Measurements from ENCODE around the gene OLIG1. TPM values are rescaled to one million over a fixed set of nuclear protein-coding genes. Genes with fewer than 3 reads are reported as not detected.

OLIG1 gene
- total RNA-seq, 2 donors from 2014 or later: 0.20 TPM; not detected in 1

DNA sequence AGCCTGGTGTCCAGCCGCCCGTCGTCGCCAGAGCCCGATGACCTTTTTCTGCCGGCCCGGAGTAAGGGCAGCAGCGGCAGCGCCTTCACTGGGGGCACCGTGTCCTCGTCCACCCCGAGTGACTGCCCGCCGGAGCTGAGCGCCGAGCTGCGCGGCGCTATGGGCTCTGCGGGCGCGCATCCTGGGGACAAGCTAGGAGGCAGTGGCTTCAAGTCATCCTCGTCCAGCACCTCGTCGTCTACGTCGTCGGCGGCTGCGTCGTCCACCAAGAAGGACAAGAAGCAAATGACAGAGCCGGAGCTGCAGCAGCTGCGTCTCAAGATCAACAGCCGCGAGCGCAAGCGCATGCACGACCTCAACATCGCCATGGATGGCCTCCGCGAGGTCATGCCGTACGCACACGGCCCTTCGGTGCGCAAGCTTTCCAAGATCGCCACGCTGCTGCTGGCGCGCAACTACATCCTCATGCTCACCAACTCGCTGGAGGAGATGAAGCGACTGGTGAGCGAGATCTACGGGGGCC is 43.0 kb upstream of the OLIG1 start:
- Mint-ChIP-seq H3K4me1 (ENCODE audit: low read depth in 2 of 2) (peaks cover 42 to 44% of the 10 kb centered on the region in 2 donors), H3K27ac (peak overlapping the region in 1 of 2 donors; percentile 57), H3K36me3 (no peaks in the 10 kb centered on the region), H3K27me3 (peaks cover 40 to 58% of the 10 kb centered on the region in 2 donors), H3K4me3 (peak overlapping the region; percentile 58), H3K9me3 (no peaks in the 10 kb centered on the region)
- ATAC-seq (no peak), DNase-seq (ENCODE audit: low spot score) (no peak)

DNA sequence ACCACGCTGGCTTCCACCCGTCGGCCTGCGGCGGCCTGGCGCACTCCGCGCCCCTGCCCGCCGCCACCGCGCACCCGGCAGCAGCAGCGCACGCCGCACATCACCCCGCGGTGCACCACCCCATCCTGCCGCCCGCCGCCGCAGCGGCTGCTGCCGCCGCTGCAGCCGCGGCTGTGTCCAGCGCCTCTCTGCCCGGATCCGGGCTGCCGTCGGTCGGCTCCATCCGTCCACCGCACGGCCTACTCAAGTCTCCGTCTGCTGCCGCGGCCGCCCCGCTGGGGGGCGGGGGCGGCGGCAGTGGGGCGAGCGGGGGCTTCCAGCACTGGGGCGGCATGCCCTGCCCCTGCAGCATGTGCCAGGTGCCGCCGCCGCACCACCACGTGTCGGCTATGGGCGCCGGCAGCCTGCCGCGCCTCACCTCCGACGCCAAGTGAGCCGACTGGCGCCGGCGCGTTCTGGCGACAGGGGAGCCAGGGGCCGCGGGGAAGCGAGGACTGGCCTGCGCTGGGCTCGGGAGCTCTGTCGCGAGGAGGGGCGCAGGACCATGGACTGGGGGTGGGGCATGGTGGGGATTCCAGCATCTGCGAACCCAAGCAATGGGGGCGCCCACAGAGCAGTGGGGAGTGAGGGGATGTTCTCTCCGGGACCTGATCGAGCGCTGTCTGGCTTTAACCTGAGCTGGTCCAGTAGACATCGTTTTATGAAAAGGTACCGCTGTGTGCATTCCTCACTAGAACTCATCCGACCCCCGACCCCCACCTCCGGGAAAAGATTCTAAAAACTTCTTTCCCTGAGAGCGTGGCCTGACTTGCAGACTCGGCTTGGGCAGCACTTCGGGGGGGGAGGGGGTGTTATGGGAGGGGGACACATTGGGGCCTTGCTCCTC is 42.3 kb upstream of the OLIG1 start:
- peaks cover 39 to 44% of the 10 kb centered on the region in 2 donors for H3K4me1 Mint-ChIP-seq (ENCODE audit: low read depth in 2 of 2)
- H3K9me3 Mint-ChIP-seq: no peaks in the 10 kb centered on the region
- H3K4me3 Mint-ChIP-seq: peak overlapping the region; percentile 80
- H3K27me3 Mint-ChIP-seq: peaks cover 37 to 58% of the 10 kb centered on the region in 2 donors
- no peak for DNase-seq (ENCODE audit: low spot score)
- peak overlapping the region in 1 of 2 donors; percentile 41 for H3K27ac Mint-ChIP-seq
- H3K36me3 Mint-ChIP-seq: no peaks in the 10 kb centered on the region
- ATAC-seq: no peak

DNA sequence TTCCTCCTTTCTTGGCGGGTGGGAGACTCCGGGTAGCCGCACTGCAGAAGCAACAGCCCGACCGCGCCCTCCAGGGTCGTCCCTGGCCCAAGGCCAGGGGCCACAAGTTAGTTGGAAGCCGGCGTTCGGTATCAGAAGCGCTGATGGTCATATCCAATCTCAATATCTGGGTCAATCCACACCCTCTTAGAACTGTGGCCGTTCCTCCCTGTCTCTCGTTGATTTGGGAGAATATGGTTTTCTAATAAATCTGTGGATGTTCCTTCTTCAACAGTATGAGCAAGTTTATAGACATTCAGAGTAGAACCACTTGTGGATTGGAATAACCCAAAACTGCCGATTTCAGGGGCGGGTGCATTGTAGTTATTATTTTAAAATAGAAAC is 41.7 kb upstream of the OLIG1 start:
- H3K4me1 Mint-ChIP-seq (ENCODE audit: low read depth in 2 of 2): peaks cover 38 to 43% of the 10 kb centered on the region in 2 donors
- ATAC-seq: no peak
- peak overlapping the region; percentile 80 for H3K4me3 Mint-ChIP-seq

DNA sequence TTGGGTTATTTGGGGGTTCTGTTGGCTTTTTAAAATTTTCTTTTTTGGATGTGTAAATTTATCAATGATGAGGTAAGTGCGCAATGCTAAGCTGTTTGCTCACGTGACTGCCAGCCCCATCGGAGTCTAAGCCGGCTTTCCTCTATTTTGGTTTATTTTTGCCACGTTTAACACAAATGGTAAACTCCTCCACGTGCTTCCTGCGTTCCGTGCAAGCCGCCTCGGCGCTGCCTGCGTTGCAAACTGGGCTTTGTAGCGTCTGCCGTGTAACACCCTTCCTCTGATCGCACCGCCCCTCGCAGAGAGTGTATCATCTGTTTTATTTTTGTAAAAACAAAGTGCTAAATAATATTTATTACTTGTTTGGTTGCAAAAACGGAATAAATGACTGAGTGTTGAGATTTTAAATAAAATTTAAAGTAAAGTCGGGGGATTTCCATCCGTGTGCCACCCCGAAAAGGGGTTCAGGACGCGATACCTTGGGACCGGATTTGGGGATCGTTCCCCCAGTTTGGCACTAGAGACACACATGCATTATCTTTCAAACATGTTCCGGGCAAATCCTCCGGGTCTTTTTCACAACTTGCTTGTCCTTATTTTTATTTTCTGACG is 41.1 kb upstream of the OLIG1 start:
- Mint-ChIP-seq H3K4me1 (ENCODE audit: low read depth in 2 of 2) (peaks cover 36 to 42% of the 10 kb centered on the region in 2 donors), H3K4me3 (peak overlapping the region; percentile 80), H3K36me3 (no peaks in the 10 kb centered on the region), H3K27ac (no peak overlapping the region), H3K9me3 (no peaks in the 10 kb centered on the region), H3K27me3 (peaks cover 35 to 54% of the 10 kb centered on the region in 2 donors)
- ATAC-seq (no peak), DNase-seq (ENCODE audit: low spot score) (no peak)

More for the DNA sequence above, 41.7 kb upstream of the OLIG1 start:
- Mint-ChIP-seq H3K27me3 (peaks cover 36 to 57% of the 10 kb centered on the region in 2 donors), H3K36me3 (no peaks in the 10 kb centered on the region), H3K27ac (peak overlapping the region in 1 of 2 donors; percentile 41), H3K9me3 (no peaks in the 10 kb centered on the region)
- DNase-seq (ENCODE audit: low spot score): no peak

DNA sequence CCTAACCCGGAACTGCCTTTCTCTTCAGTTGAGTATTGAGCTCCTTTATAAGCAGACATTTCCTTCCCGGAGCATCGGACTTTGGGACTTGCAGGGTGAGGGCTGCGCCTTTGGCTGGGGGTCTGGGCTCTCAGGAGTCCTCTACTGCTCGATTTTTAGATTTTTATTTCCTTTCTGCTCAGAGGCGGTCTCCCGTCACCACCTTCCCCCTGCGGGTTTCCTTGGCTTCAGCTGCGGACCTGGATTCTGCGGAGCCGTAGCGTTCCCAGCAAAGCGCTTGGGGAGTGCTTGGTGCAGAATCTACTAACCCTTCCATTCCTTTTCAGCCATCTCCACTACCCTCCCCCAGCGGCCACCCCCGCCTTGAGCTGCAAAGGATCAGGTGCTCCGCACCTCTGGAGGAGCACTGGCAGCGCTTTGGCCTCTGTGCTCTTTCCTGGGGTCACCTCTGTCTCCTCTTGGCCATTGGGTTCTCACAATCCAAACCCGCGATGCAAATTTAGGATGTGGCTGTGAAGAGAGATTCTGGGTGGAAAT is 40.5 kb upstream of the OLIG1 start:
- peak overlapping the region; percentile 80 for H3K4me3 Mint-ChIP-seq
- H3K27me3 Mint-ChIP-seq: peaks cover 30 to 48% of the 10 kb centered on the region in 2 donors
- no peaks in the 10 kb centered on the region for H3K9me3 Mint-ChIP-seq
- H3K36me3 Mint-ChIP-seq: no peaks in the 10 kb centered on the region
- ATAC-seq (no peak), DNase-seq (ENCODE audit: low spot score) (no peak)
- H3K27ac Mint-ChIP-seq: no peak overlapping the region
- H3K4me1 Mint-ChIP-seq (ENCODE audit: low read depth in 2 of 2): peaks cover 30 to 37% of the 10 kb centered on the region in 2 donors

DNA sequence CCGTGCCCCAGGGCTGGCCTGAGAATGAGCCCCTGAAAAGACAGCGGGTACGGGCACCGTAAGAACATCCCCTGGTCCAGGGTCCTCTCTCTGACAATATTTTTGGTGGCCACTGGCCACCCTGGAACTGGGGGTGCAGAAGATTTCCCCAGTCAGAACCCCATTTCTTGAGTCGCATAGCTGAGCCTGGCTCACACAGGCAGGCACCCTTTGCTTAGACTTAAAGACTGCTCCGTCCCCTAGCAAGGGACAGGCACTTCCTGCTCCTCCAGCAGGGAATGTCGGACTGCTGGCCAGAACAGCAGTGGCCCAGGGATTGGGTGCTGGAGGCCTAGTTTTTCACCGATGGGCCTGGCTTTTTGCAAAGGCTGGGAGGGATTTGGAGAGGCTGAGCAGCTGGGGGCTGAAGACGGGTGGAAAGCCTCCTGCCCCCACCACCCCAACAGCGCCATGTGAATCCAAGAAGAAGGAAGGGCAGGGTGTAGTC is 39.9 kb upstream of the OLIG1 start:
- no peaks in the 10 kb centered on the region for H3K9me3 Mint-ChIP-seq
- DNase-seq (ENCODE audit: low spot score): no peak
- no peak for ATAC-seq
- H3K27ac Mint-ChIP-seq: no peak overlapping the region
- peaks cover 30 to 45% of the 10 kb centered on the region in 2 donors for H3K27me3 Mint-ChIP-seq
- H3K4me1 Mint-ChIP-seq (ENCODE audit: low read depth in 2 of 2): peaks cover 29 to 37% of the 10 kb centered on the region in 2 donors
- no peaks in the 10 kb centered on the region for H3K36me3 Mint-ChIP-seq
- H3K4me3 Mint-ChIP-seq: peak overlapping the region; percentile 80

DNA sequence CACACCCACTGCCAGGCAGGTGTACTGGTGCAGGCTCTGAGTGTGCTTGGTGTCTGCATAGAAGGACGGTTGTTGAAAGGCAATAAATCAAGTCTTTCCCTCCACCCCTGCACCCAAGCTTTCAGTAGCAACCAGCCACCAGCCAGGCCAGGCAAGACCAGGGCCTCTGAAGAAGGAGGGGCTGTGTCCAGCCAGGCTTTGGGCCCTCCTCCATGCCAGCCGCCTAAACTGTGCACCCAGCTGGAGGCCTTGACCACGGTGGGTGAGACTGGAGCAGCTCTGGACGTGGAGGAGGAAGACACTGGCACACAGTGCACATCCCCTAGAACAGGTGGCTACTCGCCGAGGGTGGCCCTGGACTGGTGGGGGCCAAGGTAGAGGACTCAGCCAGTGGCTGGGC is 39.3 kb upstream of the OLIG1 start:
- peaks cover 29 to 37% of the 10 kb centered on the region in 2 donors for H3K4me1 Mint-ChIP-seq (ENCODE audit: low read depth in 2 of 2)
- H3K4me3 Mint-ChIP-seq: no peak overlapping the region
- no peak overlapping the region for H3K27ac Mint-ChIP-seq
- peaks cover 30 to 45% of the 10 kb centered on the region in 2 donors for H3K27me3 Mint-ChIP-seq
- no peaks in the 10 kb centered on the region for H3K36me3 Mint-ChIP-seq
- no peak for DNase-seq (ENCODE audit: low spot score)
- ATAC-seq: no peak
- H3K9me3 Mint-ChIP-seq: no peaks in the 10 kb centered on the region

DNA sequence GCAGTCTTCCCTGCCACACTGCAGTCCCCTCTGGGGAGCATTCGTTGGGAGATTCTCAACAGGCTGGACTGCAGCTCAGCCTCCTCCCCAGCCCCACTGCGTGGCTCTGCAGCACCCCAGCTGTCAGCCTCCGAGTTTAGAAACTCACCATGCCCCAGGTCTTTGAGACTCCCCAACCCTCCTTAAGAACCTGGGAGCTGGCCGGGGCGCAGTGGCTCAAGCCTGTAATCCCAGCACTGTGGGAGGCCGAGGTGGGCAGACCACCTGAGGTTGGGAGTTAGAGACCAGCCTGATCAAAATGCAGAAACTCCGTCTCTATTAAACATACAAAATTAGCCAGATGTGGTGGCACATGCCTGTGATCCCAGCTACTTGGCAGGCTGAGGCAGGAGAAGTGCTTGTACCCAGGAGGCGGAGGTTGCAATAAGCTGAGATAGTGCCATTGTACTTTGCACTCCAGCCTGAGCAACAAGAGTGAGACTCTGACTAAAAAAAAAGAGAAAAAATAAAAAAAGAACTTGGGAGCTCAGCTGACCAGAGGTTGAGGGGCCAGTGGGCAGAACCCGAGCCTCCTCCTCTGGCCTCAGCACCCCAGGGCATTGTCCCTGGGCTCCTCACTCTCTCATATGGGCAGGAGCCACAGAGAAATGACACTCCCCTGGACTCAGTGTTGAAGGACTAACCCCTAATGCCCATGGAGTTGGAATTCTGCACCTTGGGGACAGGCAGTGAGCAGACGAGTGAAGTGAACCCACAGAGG is 38.6 kb upstream of the OLIG1 start:
- Mint-ChIP-seq H3K9me3 (no peaks in the 10 kb centered on the region), H3K4me1 (ENCODE audit: low read depth in 2 of 2) (peaks cover 25 to 32% of the 10 kb centered on the region in 2 donors), H3K36me3 (no peaks in the 10 kb centered on the region), H3K27ac (no peak overlapping the region), H3K27me3 (peaks cover 24 to 38% of the 10 kb centered on the region in 2 donors), H3K4me3 (no peak overlapping the region)
- ATAC-seq: no peak
- no peak for DNase-seq (ENCODE audit: low spot score)

DNA sequence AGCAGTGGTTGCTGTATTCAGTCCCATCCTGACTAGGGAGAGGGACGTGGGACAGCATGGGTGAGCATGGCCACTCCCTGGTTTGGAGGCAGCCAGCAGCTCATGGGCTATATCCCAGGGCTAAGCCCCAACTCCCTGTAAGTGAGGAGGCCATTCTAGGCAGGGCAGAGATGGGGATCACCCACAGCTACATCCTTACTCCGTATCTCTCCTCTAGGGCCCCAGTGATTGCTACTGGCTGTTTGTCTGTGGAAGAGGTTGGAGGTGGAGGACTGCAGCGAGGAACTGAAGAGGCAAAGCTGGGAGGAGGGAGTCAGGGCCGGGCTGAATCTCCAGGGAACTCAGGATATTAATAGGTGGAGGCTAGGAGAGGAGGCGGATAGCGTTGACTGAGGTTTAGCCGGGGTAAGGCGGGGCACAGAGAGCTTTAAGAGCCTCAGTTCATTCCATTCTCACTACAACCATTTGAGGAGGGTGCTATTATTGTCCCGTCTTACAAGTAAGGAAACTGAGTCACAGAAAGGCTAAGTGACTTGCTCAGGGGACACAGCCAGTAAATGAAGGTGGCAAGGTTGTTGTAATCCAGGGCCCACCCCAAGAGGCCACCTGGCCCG is 37.4 kb upstream of the OLIG1 start:
- Mint-ChIP-seq H3K27me3 (peaks cover 16 to 32% of the 10 kb centered on the region in 2 donors), H3K4me1 (ENCODE audit: low read depth in 2 of 2) (peaks cover 31 to 36% of the 10 kb centered on the region in 2 donors), H3K4me3 (no peak overlapping the region), H3K9me3 (no peaks in the 10 kb centered on the region), H3K27ac (peak overlapping the region in 1 of 2 donors; percentile 70), H3K36me3 (no peaks in the 10 kb centered on the region)
- DNase-seq (ENCODE audit: low spot score) (no peak), ATAC-seq (no peak)

DNA sequence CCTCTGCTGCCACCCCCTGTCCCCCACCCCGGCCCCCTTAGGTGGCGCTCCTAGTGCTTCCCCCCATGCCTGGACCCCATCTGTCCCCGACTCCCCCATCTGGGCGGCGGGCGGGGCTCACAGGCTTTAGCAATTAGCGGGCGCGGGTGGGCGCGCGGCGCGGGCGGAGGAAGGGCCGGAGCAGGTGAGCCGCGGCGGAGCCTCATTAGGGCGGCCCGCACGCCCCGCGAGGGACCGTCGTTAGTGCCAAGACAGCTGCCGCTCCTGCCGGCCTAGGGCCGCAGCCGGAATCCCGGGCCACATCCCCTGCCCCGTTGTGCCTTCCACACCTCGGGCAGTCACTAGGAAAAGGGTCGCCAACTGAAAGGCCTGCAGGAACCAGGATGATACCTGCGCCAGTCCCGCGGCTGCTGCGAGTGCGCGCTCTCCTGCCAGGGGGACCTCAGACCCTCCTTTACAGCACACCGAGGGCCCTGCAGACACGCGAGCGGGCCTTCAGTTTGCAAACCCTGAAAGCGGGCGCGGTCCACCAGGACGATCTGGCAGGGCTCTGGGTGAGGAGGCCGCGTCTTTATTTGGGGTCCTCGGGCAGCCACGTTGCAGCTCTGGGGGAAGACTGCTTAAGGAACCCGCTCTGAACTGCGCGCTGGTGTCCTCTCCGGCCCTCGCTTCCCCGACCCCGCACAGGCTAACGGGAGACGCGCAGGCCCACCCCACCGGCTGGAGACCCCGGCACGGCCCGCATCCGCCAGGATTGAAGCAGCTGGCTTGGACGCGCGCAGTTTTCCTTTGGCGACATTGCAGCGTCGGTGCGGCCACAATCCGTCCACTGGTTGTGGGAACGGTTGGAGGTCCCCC is 36.6 kb upstream of the OLIG1 start:
- H3K27ac Mint-ChIP-seq: no peak overlapping the region
- DNase-seq (ENCODE audit: low spot score) (no peak), ATAC-seq (no peak)
- H3K4me3 Mint-ChIP-seq: no peak overlapping the region
- H3K36me3 Mint-ChIP-seq: no peaks in the 10 kb centered on the region
- peaks cover 31 to 36% of the 10 kb centered on the region in 2 donors for H3K4me1 Mint-ChIP-seq (ENCODE audit: low read depth in 2 of 2)
- H3K27me3 Mint-ChIP-seq: peaks cover 14 to 28% of the 10 kb centered on the region in 2 donors
- H3K9me3 Mint-ChIP-seq: no peaks in the 10 kb centered on the region

DNA sequence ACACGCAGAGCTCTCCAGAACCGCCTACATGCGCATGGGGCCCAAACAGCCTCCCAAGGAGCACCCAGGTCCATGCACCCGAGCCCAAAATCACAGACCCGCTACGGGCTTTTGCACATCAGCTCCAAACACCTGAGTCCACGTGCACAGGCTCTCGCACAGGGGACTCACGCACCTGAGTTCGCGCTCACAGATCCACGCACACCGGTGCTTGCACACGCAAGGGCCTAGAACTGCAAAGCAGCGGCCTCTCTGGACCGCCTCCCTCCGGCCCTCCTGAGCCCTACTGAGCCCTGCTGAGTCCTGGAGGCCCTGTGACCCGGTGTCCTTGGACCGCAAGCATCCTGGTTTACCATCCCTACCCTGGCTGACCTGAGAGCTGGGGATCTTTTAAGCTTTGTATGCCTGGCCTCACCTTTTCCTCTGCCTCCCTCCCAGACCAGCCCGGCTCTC is 36.0 kb upstream of the OLIG1 start:
- Mint-ChIP-seq H3K27ac (no peak overlapping the region), H3K27me3 (peaks cover 14 to 21% of the 10 kb centered on the region in 2 donors), H3K9me3 (no peaks in the 10 kb centered on the region), H3K4me3 (no peak overlapping the region), H3K36me3 (no peaks in the 10 kb centered on the region), H3K4me1 (ENCODE audit: low read depth in 2 of 2) (peaks cover 26 to 30% of the 10 kb centered on the region in 2 donors)
- no peak for ATAC-seq
- no peak for DNase-seq (ENCODE audit: low spot score)

DNA sequence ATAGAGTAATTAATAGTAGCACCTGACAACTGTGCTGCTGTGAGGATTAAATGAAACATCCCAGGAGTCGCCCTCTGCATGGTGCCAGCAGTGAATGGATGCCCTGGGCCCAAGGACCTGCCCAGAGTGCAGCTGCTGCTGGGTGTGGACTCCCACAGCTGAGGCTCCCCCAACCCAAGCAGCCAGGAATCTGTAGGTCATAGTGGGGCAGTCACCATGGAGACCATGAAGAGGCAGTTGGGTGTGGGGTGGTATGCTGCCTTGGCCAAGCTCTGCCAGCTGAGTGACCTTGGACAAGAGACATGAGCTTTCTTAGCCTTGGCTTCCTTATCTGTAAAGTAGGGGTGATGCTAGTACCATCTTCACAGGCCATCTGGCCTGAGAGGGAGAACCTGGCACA is 34.8 kb upstream of the OLIG1 start:
- no peaks in the 10 kb centered on the region for H3K36me3 Mint-ChIP-seq
- no peak for DNase-seq (ENCODE audit: low spot score)
- no peak overlapping the region for H3K27ac Mint-ChIP-seq
- no peak for ATAC-seq
- no peak overlapping the region for H3K4me3 Mint-ChIP-seq
- no peaks in the 10 kb centered on the region for H3K9me3 Mint-ChIP-seq
- peaks cover 6 to 10% of the 10 kb centered on the region in 2 donors for H3K27me3 Mint-ChIP-seq
- H3K4me1 Mint-ChIP-seq (ENCODE audit: low read depth in 2 of 2): peaks cover 18 to 19% of the 10 kb centered on the region in 2 donors

Measured in natural killer cell treated with Interleukin-12 subunit alpha and Interleukin-12 subunit beta and Interleukin-15 and Interleukin-18, amount 100 ng/mL, for 72 hours (primary cell).